ENCODE results near the gene DDX17.

Gene DDX17

DNA sequence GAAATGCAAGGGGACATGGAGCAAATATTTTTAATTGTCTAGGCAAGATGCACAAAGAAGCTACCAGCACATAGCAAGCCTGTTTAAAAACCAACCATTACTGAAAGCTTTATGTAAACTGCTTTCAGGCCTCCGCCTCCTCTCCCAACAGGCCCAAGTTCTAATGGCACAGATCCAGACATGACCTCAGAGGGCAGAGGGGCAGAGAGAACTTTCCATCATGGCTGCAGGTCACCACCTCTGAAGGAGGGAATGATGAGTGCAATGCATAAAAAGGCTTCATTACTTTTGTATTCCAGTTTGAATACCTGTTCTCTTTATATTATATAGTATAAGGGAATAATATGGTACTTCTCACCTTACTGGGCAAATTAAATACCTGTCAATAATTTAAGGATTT lies 15.2 kb downstream of the DDX17 start:
- DNase-seq = no peak

DNA sequence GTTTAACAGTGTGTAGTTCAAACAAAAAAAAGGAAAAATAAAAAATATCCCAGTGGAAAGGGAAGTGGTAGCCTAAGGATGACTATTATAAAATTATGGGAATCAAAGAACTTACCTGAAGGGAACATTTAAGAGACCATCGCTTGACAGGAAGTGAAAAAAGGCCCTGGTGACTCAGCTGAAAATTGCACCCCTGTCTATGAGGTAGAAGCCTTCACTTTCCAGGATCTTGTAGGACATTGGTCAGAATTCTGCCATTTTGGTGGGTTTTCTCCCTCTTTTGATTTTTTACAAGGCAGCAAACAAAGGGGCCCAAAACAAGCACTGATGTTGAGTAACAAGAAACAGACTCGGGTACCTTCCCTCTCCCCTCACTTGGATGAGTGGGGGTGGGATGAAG lies 15.6 kb downstream of the DDX17 start:
- no peak for DNase-seq

DNA sequence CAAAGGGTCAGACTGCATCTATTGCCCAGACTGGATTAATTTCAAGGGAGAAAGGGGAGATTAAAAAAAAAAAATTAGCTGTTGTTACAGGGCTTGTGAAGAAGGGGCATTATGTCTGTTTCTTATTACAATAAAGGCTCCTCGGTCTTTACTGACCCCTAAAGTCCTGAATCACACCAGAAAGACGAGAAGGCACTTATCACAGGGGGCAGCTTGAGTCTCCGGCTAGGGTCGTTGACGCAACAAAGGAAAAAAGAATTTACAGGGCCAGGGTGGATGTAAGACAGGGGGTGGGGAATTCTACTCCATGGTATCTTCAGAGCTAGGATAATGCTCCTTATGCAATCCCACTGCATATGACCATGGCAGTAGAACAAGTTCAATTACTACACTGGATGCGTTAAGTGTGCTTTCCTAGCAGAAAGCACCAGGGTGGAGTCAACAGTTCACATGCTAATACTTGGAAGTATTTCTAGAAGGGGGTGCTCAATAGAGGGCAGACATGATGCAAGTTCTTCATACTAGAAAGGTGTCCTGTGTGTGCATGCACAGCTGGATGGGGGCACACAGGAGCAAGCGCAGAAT lies 16.5 kb downstream of the DDX17 start:
- no peak for DNase-seq

DNA sequence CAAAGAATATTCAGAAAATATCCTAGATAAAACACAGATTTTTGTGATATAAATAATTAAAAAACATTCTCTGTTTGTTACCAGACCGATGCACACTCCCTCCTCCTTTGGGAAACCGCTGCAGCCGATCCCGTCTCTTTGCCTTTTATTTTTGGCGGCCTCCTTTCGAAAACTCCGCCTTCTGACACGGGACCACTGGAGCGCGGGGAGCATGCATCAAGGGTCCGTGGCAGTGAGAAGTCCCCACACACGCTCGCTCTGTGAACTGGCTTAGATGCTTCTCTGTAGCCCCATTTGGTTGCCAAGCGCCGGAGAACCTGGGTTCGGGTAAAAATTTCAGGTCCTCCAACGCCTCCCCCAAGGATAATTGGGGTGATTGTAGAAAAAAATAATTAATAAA lies 17.0 kb downstream of the DDX17 start:
- DNase-seq = no peak

DNA sequence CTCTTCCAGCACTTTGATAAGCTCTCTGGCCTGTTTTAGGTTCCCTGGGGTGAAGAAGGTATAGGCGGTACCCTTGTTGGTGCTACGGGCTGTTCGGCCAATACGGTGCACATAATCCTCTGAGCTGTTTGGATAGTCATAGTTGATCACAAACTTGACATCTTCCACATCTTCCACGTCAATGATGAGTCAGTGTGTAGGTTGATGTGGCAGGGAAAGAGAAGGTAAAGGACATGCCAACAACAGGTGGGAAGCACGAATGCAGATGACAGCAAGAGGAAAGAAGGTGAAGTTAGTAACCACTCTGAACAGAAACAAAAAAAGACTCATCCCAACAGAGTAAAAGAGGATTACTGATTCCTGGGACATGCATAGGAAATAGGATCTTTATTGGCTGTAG lies 18.2 kb downstream of the DDX17 start:
- no peak for DNase-seq

DNA sequence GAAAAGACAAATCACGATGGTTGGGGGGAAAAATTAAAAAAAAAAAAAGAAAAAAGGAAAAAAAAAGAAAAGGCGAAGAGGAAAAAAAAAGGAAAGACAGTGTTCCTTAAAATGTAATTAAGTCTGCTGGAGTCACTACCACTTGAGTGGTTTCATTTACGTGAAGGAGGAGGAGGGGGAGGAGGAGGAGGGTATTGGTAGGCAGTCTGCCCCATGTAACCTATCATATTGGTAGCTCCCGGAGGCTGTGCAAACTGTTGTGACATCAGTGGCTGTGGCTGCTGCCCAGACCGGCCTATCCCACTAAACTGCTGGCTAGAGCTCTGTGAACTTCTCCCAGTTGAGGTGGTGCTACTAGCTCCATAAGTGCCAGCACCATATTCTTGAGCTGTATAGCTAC lies 20.3 kb downstream of the DDX17 start:
- DNase-seq = no peak

DNA sequence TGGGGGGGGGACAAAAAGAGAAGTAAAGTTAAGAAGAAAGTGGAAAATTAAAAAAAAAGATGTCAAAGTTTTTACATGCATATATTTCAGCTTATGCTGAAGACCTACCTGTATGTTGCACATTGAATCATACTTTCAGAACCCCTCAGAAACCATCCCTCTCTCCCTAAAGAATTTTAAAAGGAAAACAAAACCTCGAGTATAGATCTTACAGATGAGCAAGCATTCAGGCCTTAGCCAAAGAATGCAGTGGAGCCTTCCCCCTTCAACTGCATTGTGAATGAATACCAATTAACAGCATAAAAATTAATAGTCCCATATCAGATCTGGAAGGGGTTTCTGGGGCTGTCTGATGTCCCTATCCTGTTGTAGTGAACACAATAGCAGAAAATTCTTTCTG lies 21.9 kb downstream of the DDX17 start:
- DNase-seq = no peak

DNA sequence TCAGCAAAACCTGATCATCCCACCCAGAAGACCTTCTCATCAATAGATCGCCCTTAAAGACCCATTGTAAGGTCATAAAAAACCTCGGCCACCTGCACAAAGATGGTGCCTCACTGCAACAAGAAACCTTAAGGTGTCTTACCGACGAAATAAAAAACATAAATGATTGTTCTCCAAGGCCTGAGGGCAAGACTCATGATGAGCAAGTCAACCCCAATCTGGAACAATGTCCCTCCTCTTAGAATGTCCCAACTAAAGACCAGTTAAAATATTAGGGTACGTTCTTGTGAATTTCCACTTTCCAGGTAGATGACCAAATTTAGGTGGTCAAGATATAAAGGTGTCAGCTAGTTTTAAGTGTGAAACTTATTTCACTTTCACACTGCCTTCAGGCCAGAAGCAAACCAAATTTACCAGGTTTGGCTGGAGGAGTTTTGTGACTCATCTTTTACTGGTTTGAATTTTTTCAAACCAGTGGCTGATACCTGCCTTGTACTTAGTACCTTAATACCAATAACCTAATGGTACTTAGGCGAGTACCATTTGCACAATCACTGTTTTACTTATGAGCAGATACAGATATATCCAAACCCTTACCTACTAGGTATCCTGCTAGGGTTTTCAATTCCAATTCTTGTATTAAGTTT lies 23.3 kb downstream of the DDX17 start:
- DNase-seq = no peak

DNA sequence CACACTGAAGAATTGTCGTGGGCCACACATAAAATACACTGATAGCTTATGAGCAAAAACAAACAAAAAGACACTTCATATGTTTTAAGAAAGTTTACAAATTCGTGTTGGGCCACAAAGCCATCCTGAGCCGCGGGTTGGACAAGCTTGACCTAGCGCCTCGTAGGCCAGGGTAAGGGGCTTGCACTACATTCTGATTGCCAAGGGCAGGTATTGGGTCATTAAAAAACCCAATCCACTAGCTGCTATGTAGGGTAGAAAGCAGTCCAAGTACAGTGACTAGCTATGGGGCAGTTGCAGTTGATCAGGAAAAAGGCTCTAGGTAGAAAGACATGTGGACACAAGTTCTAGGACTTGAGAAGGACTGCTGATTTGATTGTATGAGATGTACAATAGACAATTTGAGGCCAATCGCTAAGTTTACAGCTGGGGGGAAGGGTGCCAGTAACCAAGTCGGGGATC lies 24.2 kb downstream of the DDX17 start:
- DNase-seq = no peak

DNA sequence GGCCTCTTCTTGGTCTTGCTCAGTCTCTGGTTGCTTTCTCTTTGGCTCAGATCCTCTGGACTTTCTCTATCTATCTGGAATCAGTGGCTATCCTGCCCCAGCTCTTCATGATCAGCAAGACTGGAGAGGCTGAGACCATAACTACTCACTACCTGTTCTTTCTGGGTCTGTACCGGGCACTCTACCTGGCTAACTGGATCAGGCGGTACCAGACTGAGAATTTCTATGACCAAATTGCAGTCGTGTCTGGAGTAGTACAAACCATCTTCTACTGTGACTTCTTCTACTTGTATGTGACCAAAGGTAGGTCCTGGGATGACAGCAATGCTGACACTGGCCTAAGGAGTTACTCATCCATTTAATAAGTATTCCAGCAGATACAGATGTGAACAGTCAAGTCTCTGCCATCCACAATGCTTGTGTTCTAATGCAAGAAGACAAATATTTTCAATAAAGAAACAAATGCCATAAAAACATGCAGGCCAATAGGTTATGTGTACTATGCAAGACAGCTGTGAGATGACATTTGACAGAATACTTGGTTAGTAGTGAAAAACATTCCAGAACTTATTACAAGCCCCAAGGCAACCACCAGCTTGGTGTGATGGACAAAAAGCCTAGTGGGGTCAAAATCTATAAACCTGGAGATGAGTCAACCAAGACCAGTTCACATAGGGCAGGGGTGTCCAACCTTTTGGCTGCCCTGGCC lies 24.8 kb downstream of the DDX17 start:
- no peak for DNase-seq

DNA sequence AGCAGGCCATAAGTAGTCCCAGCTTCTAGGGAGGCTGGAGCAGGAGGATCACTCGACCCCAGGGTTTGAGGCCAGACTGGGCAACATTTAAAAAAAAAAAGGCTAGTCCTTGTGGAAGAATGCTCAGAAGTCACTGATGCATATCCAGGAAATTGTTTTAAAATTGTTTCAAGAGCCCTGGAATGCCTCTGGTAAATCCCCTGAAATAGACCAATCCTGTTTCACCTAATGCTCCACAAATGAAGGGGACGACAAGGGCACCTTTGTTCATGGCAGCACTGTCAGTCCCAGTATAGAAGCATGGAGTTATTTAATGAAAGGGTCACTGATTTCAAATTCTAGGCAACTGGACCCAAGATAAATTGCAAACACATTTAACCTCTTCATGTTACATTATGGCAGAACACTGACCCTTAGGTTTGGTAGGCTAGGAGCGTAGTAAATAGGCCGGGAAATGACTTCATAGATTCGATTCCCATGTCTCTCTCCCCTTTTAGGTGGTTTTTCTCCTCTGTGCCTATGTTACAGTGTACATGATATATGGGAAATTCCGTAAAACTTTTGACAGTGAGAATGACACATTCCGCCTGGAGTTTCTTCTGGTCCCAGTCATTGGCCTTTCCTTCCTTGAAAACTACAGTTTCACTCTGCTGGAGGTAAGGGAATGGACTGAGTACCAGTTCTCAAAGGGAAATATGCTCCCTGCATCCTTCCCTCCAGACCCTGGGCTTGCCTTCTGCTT lies 26.8 kb downstream of the DDX17 start:
- no peak for DNase-seq

DNA sequence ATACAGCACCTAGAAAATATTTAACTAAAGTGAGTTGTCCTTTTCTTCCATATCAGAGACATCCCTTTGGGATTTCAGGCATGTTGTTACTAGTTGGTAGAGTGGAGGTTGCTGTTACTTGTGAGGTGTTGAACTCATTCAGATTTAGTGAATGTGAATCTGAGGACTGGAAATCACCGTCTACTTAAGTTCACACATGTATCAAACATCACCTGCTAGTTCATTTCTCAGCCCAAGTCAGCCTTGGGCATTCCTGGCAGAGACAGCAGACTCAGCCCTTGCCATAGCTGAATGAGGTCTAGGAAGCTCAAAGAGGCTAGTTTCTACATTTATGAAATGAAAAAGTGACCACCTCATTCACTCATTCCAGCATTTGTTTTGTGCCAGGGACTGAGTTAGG lies 28.5 kb downstream of the DDX17 start:
- DNase-seq = no peak

DNA sequence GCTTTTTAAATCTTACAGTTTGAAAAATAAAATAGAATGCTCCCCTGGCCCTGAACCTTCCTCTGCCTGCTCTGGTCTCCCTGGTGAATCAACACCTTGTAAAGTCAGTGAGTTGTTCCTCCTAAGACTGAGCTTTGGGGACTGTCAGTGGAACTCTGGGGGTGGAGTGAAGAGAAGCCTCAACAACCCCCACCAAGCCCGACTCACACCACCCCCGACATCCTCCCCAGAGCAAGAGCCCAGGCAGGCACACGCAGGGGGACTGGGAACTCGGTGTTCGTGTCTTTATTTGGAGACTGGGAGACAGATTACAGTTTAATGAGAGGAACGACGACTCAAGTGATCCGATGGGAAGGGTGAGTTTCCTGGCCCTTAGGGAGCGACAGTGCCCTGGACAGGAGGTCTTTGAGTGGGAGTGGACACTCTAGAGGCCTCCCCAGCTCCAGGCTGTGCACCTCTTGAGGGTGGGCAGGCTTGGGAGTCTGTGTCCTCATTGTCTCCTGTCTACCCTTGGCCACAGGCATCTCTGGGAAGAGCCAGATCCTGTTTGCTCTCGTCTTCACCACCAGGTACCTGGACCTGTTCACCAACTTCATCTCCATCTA lies 32.0 kb downstream of the DDX17 start:
- no peak for DNase-seq

DNA sequence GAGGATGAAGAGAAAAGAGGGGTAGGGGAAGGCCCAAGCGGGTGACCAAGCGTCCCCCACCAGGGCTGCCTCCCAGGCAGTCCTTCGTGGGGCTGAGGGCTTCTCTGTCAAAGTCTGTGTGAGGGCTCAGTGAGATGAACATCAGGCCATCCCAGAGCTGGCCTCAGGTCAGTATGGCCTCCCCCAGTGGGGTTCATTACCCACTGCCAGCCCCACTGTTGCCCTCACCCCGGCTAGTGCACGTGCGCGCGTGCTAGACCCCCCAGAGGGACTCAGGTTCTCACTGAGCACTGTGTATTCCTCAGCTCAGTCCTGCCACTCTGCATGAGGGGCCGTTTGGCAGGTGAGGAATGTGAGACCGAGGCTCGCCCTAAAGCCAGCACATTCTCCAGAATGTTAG lies 34.9 kb downstream of the DDX17 start:
- DNase-seq = peak; percentile 53

DNA sequence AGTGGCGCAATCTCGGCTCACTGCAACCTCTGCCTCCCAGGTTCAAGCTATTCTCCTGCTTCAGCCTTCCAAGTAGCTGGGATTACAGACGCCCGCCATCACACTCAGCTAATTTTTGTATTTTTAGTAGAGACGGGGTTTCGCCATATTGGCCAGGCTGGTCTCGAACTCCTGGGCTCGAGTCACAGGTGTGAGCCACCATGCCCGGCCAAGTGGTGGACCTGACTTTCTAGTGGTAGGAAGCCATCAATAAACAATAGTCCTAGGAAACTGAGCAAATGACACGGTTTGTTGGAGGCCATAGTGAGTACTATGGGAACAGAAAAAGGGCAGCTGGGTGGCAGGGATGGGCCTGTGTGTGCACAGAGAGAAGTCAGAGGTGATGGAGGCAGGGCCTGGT lies 35.9 kb downstream of the DDX17 start:
- peak; percentile 19 for DNase-seq

DNA sequence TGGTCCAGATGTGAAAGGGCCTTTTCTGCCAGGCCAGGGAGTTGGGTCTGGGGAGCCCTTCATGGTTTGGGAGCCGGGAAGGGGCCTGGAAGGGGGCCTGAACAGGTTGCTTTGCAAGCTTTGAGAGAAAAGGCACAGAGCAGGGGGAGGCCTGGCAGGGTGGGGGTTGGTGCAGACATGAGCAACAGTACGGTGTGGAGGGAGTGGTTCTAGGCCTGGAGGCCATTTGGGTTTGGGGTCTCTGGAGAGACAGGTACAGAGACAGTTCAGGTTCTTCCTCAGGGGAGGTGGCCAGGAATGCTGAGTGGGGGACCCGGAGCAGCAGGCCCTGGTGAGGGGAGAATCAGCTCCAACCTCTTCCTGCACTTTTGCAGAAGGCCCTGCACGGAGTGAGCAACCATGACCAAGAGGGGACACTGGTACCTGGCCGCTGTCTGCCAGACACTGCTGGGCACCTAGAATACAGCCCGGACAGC lies 36.8 kb downstream of the DDX17 start:
- peak; percentile 58 for DNase-seq

DNA sequence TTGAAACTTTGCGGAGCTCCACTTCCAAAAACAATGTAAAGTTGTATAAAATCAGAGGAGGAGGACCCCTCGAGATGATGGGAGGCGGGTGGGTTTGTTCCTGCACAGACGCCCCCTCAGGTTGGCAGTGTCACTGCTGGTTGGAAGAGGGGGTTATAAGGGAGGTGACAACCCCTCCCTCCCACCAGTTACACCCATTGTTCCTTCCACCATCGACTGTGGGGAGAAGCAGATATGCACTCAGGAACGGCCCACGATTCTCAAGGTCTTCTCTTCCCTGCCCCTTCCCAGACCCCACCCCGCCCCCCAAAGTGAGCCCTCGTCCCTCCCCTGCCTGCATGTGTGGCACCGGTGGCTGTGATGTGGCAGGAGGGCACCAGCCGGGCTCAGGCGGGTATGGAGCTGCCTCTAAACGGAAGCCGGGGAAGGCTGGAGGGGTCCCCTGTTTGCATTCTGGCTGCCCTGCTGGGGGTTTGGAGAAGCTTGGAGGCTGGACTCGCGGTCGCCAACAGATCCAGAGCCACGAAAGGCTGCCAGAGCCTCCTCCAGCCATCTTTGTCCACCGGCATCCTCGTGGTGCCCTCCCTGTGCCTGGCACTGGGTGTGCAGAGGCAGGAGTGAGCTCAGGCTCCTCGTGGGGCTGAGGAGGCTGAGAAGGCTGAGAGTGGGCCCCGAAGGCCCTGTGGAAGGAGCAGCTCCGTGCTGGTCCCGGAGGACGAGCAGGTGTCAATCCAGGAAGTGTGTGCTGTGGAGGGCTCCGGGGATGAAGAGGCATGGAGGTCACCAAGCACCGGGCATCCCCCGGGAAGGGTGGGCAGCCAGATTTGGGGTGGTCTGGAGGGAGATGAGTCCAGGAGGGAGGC lies 37.4 kb downstream of the DDX17 start:
- peak; percentile 58 for DNase-seq

DNA sequence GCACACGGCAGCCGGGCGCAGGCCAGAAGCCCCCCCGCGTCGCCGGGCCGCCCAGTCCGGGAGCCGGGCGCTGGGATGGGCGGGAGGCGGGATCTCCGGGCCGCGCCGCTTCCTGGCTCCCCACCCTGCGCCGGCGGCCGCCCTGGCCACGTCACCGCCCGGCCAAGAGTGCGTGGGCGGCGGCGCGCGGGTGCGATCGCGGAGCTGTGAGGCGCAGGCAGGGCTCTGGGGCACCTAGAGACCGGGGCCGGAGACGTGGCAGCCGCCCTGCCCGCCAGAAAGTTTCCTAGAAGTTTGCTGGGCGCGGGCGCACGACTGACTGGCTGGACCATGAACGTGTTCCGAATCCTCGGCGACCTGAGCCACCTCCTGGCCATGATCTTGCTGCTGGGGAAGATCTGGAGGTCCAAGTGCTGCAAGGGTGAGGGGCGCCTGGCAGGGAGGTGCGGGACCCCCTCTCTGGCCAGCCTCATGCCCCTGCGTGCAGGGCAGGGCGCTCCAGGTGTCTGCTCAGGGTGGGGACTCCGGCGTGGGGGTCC lies 38.1 kb downstream of the DDX17 start, which contains the start of gene KDELR3:
Gene KDELR3, plus strand, starts transcription at position 193 of the 539 bp plus-strand sequence. Its CDS starts 138 bp downstream, at position 331.
- DNase-seq = peak; percentile 83

DNA sequence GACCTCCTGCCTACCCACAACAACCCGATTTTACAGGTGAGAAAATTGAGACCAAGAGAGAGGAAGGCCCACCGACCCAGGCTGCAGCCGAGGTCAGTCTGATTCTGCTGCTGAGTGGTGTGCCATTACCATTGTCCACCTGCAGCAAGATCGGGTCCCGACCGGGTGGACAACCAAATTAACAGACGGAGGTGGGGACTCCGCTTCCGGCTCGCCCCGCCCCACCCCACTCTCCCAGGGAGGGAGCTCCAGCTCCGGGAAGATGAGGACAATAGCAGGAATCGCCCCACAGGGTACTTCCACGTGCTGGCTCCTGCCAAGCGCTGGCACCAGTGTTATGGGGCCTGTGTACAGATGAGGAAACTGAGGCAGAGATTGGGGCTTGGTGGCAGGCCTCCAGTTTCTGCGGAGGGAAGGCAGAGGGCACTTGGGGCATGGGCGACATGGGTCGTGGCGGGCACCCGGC lies 38.6 kb downstream of the DDX17 start:
- DNase-seq = no peak

DNA sequence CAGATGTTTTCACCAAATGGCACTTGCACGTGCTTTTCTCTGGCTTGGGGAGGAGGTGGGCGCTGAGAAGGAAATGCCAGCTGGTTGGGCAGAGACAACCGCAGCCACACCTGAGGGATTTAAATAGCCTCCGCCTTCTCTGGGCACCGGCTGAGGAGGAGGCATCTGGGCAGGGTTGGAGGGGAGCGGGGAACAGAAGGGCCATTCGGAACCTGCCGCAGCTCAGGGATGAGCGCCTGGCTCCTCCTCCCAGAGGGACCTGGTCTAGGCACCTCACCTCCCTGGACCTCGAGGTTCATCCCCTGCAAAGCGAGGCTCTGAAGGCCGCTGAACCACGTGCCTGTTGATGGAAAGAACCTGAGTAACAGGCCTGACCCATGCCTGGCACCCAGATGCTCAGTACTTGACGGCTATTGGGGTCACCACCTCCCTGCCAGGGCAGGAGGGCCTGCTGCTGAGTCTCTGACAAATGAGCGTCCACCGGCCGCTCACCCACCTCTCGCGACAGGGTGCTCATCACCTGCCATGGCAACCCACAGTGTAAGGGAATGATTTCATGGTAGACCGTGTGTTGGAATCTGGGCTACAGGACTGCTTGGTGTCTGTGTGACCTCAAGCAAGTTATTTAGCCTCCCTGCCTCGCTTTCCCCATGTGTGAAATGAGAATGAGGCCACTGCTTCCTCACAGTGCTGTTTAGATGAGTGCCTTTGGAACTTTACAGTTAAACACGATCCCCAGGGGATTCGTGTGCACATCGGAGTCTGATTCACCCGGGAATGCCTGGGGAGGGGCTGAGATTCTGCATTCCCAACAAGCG lies 40.2 kb downstream of the DDX17 start:
- DNase-seq = no peak
